ENCODE data around the gene VWA3B. TPM values are rescaled to one million over a fixed set of nuclear protein-coding genes. Genes with fewer than 3 reads are reported as not detected.

The VWA3B gene
- total and polyA plus RNA-seq, 2 of the 4 experiments (the other 2 are of a cell fraction) = not detected

- no peak for ATAC-seq (ENCODE audit: low read depth)
- H2AFZ ChIP-seq (replicated peaks; ENCODE audit: low read length, poor library complexity) = no peak overlapping the region
- H4K91ac ChIP-seq (ENCODE audit: insufficient read depth, low read depth, low read length) = no peak overlapping the region
- H3K36me3 ChIP-seq (ENCODE audit: control insufficient read depth, insufficient read depth, low read length) = no peaks in the 10 kb centered on the region
- no peaks in the 10 kb centered on the region for H3K79me1 ChIP-seq (ENCODE audit: low read depth in 1 of 2, low read length in 2 of 2)
- no peak overlapping the region for H3K18ac ChIP-seq (ENCODE audit: low read depth, low read length)
- TF ChIP-seq SMC3 (IDR thresholded peaks at IDR 0.05; ENCODE audit: low read depth, low read length) (no peak), NFE2L2 (IDR thresholded peaks at IDR 0.05; ENCODE audit: low read depth, low read length) (no peak), MAZ (IDR thresholded peaks at IDR 0.05; ENCODE audit: borderline replicate concordance, low read depth, low read length) (no peak), USF2 (IDR thresholded peaks at IDR 0.05; ENCODE audit: low read depth, low read length) (no peak), BHLHE40 (IDR thresholded peaks at IDR 0.05; ENCODE audit: low read depth, low read length) (no peak), MXI1 (IDR thresholded peaks at IDR 0.05; ENCODE audit: borderline replicate concordance, low read depth, low read length) (no peak), POLR2A (IDR thresholded peaks at IDR 0.05; ENCODE audit: low read depth, low read length) (no peak), MAFK (IDR thresholded peaks at IDR 0.05; ENCODE audit: low read depth, low read length) (no peak), FOS (IDR thresholded peaks at IDR 0.05; ENCODE audit: low read depth, low read length) (no peak), CEBPB (IDR thresholded peaks at IDR 0.05; ENCODE audit: low read depth, low read length) (no peak), CTCF (conservative IDR thresholded peaks at IDR 0.05; ENCODE audit: low read depth, low read length) (no peak), CHD1 (IDR thresholded peaks at IDR 0.05; ENCODE audit: low read depth, low read length) (no peak), RCOR1 (IDR thresholded peaks at IDR 0.05; ENCODE audit: insufficient replicate concordance, low read length) (no peak), RFX5 (IDR thresholded peaks at IDR 0.05; ENCODE audit: low read depth, low read length) (no peak), RAD21 (IDR thresholded peaks at IDR 0.05; ENCODE audit: low read length) (no peak), ELK1 (IDR thresholded peaks at IDR 0.05; ENCODE audit: borderline replicate concordance, low read depth, low read length) (no peak)
- no peak overlapping the region for H3K4me3 ChIP-seq (ENCODE audit: insufficient read depth, low read depth, low read length)
- H2BK20ac ChIP-seq (ENCODE audit: low read depth, low read length) = no peak overlapping the region
- DNase-seq = no peak
- H4K8ac ChIP-seq (ENCODE audit: low read depth in 2 of 2, low read length in 2 of 2) = no peak overlapping the region
- H2AK5ac ChIP-seq (ENCODE audit: low read depth, low read length) = no peak overlapping the region
- H2BK120ac ChIP-seq (ENCODE audit: low read depth, low read length) = no peak overlapping the region
- no peak overlapping the region for H3K4ac ChIP-seq (ENCODE audit: low read depth, low read length)
- in situ Hi-C loops (cut with MboI; ENCODE audit: low sequenced_read_pairs) (no loop called here), intact Hi-C loops (cut with micrococcal nuclease) (no loop called here), dilution Hi-C loops (cut with HindIII; ENCODE audit: low sequenced_read_pairs, unreplicated experiment) (no loop called here)
- WGBS, 2 experiments (ENCODE audit: extremely low coverage in 2 of 2, insufficient read length in 1 of 2) = no CpG with 5 or more reads among the region's 6 CpGs
- no peaks in the 10 kb centered on the region for H4K20me1 ChIP-seq (ENCODE audit: insufficient read depth, low read length)
- no TSS peak for BruUV-seq (replicated peaks)
- H3K27me3 ChIP-seq (ENCODE audit: control insufficient read depth, insufficient read depth, low read length) = peaks cover 2% of the 10 kb centered on the region; the same call in 1 of the 2 replicates
- H3K23ac ChIP-seq (ENCODE audit: low read depth, low read length) = no peak overlapping the region
- no peaks in the 10 kb centered on the region for H3K9me1 ChIP-seq (ENCODE audit: insufficient read depth, low read length)
- H2AK9ac ChIP-seq (replicated peaks; ENCODE audit: low read depth, low read length, poor library complexity) = no peak overlapping the region
- H3K9ac ChIP-seq (ENCODE audit: low read depth, low read length) = no peak overlapping the region
- CTCF ChIA-PET = interaction anchor here (0.5 to 0.6 kb wide), 2 partner anchors 18 to 306 kb away, joined by 3 to 4 read pairs; no protein-coding TSS in a partner anchor
- H3K9me3 ChIP-seq (ENCODE audit: control insufficient read depth, insufficient read depth, low read length) = no peaks in the 10 kb centered on the region
- H3K56ac ChIP-seq (ENCODE audit: extremely low read depth, insufficient read depth, low read length) = no peak overlapping the region
- POLR2A ChIA-PET (ENCODE audit: unreplicated experiment) = no interaction called here
- H3K4me2 ChIP-seq (ENCODE audit: low read depth, low read length) = no peak overlapping the region
- H3K14ac ChIP-seq (replicated peaks; ENCODE audit: low read depth, low read length) = no peak overlapping the region
- no peak overlapping the region for H2BK15ac ChIP-seq (ENCODE audit: low read depth, low read length)
- H3K4me1 ChIP-seq (ENCODE audit: control insufficient read depth, insufficient read depth, low read length) = no peaks in the 10 kb centered on the region
- H3K27ac ChIP-seq (ENCODE audit: insufficient read depth, low read length) = no peak overlapping the region
- no peak overlapping the region for H4K5ac ChIP-seq (ENCODE audit: low read depth, low read length)
- H2BK5ac ChIP-seq (ENCODE audit: low read depth, low read length, poor library complexity, severe bottlenecking) = no peak overlapping the region
Measured at GRCh38 chr2:98060277-98060676, 26.7 kb upstream of the VWA3B start.

All from IMR-90 (cell line).